GM21381 (cell line): ENCODE measurements around the gene ZC3HAV1L.
"Not testable (repeated sequence)": the region's sequence is repeated elsewhere in the genome, so short reads cannot be mapped to it uniquely, and the experiment has no call there.

Experiments
- ATAC-seq: cut with Tn5 transposase; IDR thresholded peaks from one replicate; pipeline ENCODE4 v1.9.1; 2021; ENCODE audit warnings: mild to moderate bottlenecking, moderate library complexity; ENCODE audit not compliant: unreplicated experiment

The ZC3HAV1L gene

DNA sequence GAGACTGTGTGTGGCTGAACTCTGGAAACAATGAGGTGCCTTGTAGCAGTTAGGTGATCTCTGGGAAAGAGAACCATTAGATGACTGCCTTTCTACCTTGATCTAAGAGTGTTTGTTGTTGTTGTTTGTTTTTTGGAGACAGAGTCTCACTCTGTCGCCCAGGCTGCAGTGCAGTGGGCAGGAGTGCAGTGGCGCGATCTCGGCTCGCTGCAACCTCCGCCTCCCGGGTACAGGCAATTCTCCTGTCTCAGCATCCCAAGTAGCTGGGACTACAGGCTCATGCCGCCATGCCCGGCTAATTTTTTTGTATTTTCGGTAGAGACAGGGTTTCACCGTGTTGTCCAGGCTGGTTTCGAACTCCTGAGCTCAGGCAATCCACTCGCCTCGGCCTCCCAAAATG is 18.8 kb upstream of the ZC3HAV1L start:
- not testable (repeated sequence) for ATAC-seq

- no peak for ATAC-seq
Measured at GRCh38 chr7:139054101-139054500, 18.3 kb upstream of the ZC3HAV1L start.

- ATAC-seq, result no peak
Measured at GRCh38 chr7:139051655-139052054, 15.8 kb upstream of the ZC3HAV1L start.

GRCh38 chr7:139049936-139050335 is 14.1 kb upstream of the ZC3HAV1L start:
- ATAC-seq, result no peak

- no peak for ATAC-seq
Measured at GRCh38 chr7:139049111-139049510, 13.3 kb upstream of the ZC3HAV1L start.

DNA sequence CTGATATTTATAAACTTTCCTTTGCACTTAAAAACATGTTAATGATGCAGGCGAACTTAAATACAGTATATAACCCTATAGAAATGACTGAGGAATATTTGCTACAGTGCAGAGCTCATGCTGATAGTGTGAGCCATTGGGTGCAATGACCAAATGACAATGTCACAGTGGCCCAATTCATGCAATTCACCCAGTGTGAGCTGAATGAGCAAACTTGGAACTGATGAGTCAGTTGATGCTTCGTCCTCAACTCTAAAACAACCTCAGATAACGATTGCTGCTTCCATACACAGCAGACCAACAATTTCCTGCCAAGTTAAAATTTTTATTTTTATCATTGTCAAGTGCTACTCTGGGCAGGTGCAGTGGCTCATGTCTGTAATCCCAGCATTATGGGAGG is 12.1 kb upstream of the ZC3HAV1L start:
- no peak for ATAC-seq

DNA sequence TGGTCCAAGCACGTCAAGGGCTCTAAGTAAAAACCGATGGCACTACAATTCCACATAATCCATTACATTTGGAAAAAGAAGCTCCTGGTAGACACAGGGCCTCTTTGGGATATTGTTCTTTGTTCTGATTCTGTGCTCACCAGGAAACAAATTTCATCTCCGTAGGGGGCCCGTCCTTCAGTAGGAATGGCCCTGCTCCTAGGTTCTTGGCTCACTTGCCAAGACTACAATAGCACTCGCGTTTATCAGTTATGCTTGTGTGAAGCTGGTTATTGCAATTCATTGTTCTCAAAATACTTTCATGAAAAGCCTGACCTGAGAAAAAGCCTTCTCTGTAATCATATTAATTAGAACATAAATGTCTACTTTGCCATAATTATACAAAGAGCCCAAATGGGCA is 10.3 kb upstream of the ZC3HAV1L start:
- no peak for ATAC-seq

DNA sequence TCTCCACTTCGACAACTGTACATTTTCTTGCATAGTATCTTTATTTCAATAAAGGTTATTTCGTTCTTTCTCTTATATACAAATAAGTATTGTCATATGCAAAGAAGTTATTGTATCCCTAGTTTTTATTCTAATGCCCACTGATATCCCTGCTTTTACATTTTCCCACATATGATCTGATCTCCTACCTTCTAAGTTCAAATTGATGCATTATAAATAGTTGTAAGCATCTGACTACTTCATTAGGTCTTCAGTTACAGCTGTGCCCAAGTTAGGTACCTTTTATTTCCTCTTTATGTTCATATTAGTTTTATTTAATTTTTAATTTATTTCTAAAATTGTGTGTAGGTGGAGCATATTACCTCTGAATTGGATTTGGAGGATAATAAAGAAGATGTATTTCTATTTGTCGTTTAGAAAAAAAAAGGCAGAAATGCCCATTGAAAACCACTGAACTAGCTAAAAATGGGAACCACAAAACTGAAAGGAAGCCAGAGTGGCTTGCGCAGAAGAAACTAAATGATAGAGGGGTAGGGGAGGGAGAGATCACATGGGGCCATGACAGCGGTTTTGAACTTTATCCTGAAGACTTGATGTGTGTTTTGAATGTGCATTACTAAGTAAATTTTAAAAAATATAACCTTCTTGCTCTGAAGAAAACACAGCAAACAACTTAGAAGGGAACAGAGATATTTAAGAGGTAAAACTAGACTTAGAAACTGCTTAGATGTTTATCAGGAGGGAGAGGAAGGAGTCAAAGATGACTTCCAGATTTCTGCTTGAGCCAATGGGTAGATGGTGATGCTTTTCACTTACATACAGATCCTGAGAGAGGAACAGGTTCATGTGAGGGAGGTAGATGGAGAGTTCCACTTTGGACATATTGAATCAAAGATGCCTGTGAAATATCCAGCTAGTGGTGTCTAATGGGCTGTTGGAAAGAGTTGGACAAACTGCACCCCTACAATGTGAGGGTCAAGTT is 9.3 kb upstream of the ZC3HAV1L start:
- peak; percentile 43 for ATAC-seq

- no peak for ATAC-seq
Measured at GRCh38 chr7:139043823-139044812, 8.3 kb upstream of the ZC3HAV1L start.

DNA sequence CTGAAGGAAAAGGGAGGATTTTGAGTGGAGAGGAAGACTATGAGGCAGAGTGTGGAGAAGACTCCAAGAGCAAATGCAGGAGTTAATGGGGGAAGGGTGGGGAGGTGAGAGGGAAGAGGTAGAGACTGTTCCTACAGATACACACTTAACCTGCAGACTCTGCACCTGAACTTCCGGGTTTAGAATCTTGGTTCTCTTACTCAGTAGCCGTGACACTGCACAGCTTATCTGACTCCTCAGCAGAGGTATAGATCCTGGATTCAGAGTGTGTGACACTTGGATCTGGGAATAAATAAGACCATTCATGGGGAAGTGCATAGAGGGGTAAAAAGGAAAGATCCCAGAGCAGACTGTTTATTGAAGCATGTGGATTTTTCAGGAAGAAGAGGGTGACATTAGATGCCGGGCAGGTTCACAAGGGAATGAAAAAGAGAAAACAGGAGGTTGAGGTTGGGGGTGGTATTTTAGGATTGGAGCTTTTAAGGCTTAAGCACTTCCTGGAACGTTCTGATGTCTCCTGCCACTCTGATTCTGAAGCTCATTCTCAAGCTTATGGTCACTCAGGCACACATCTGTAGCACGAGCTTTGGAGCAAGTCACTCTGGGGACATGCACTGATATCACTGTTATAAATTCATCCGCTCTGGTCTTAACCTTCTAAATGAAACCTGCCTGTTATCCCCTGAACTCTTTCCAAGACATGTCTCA is 5.7 kb upstream of the ZC3HAV1L start:
- no peak for ATAC-seq

DNA sequence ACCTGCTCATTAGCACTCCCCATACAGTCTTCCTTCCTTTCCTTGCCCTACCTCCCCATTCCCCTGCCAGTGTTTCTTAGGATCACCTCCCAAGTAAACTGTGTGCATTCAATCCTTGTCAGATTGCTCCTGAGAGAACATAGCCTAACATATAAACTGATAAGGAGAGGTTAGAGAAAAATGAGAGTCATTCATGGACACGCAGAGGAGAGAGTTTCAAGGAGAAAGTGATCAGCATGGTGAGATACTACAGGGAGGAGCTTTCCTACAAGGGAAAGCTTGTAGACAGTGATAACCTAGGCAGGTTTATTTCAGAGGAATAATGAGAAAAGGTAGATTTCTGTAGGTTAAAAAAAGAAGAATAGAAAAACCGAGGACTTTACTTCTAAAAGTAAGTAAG is 2.8 kb upstream of the ZC3HAV1L start:
- ATAC-seq, result no peak

DNA sequence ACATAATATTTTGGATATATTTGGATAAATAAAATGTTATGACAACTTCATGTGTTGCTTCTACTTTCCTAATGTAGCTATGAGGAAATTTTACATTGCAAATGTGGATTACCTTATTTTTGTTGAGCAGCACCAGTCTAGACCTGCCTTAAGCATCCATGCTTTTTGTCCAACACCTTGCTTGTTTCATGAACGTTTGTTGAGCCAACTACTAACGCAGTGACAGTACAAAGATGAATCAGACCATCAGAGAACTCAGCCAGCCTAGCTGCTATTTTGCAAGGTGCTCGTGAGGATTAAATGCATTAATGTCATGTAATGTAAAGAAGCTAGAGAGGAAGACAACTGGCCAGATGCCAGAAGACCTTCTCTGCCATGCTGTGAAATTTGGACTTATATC is 1.1 kb upstream of the ZC3HAV1L start:
- no peak for ATAC-seq

GRCh38 chr7:139034855-139035585 is 822 bp downstream of the ZC3HAV1L start:
- peak; percentile 35 for ATAC-seq

GRCh38 chr7:139034336-139034735 is 1.5 kb downstream of the ZC3HAV1L start:
- ATAC-seq, result no peak

GRCh38 chr7:139033346-139034114 is 2.3 kb downstream of the ZC3HAV1L start:
- ATAC-seq, result no peak

GRCh38 chr7:139032473-139032872 is 3.4 kb downstream of the ZC3HAV1L start:
- ATAC-seq, result no peak

GRCh38 chr7:139029353-139029752 is 6.5 kb downstream of the ZC3HAV1L start:
- no peak for ATAC-seq

DNA sequence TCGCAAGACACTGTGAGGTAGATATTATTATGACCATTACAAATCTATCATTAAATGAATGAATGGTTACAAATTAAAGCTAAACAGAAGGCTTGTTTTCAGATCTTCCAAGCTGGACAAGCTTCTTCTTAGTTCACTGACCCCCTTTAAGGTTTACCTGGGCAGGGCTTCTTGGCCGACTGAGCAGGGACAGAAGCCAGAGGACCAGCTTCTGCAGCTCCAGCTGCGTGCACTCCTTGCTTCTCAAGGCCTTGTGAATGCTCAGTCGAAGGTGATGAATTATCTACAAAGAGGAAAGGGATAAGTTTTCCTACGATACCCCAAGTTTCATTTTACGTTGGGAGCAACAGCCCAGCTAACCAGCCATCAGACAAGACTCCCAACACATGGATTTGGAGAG is 9.3 kb downstream of the ZC3HAV1L start:
- ATAC-seq, result no peak

DNA sequence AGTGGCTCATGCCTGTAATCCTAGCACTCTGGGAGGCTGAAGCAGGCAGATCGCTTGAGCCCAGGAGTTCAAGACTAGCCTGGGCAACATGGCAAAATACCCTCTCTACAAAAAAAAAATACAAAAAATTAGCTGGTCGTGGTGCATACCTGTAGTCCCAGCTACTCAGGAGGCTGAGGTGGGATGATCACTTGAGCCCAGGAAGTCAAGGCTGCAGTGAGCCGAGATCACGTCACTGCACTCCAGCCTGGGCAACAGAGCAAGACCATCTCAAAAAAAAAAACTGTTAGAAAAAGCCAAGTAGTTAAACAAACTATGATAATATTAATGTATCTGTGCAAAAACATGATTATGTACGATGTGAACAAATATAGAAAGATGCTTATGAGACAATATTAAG is 10.0 kb downstream of the ZC3HAV1L start:
- not testable (repeated sequence) for ATAC-seq
